HepG2 (cell line): ENCODE results near the gene THY1. TPM values are rescaled to one million over a fixed set of nuclear protein-coding genes. Genes with fewer than 3 reads are reported as not detected.

Source experiments
- ATAC-seq: fragments of 200-7000 bp; cut with Tn5 transposase; 3 replicates; pipeline ENCODE4 v1.9.1; 2020; ENCODE audit warnings: mild to moderate bottlenecking, moderate library complexity
- BruUV-seq: library from RNA; stranded (reverse); fragments of 400-500 nt; replicated peaks from 2 replicates; lab custom pipeline; 2021; lab: Mats Ljungman, UMichigan
- CTCF ChIA-PET: fragments of 300-600 bp; formaldehyde crosslinking; extraction: SDS; loops from one replicate; lab custom pipeline; 2021; ENCODE audit warnings: low total read pairs, inconsistent platforms, low intra/inter-chr PET ratio; lab: Yijun Ruan, JAX
- POLR2A ChIA-PET: fragments of 350-600 bp; sonication (Branson Sonifier 250); formaldehyde crosslinking; loops from one replicate; lab custom pipeline; 2020; ENCODE audit warnings: antibody characterized with exemption, inconsistent platforms; lab: Yijun Ruan, JAX
- DNase-seq: peaks from one replicate; pipeline ENCODE4 v3.0.0-alpha.2; 2015; ENCODE audit warnings: low spot score
- FAIRE-seq: peaks from 3 replicates; lab custom pipeline; 2011; peaks lifted over from hg19 to GRCh38; lab: Jason Lieb, UNC
- H2AFZ ChIP-seq: one replicate; pipeline ENCODE4 v1.6.1; 2011; ENCODE audit warnings: low read length, inconsistent platforms
- H3K27ac ChIP-seq: fragments of 300-600 bp; 3 replicates; pipeline ENCODE4 v1.8.0; 2011; ENCODE audit warnings: mixed run types, mild to moderate bottlenecking, mixed read lengths, low read length, inconsistent platforms; ENCODE audit not compliant: insufficient read depth; ENCODE audit errors: extremely low read length
- H3K27me3 ChIP-seq, 2 experiments: fragments of 200-600 bp in 1 of 2; 2 replicates in 1 of 2; 3 replicates in 1 of 2; pipeline versions ENCODE4 v1.6.0 to v1.8.0; 2011; ENCODE audit warnings: low read length in 2 of 2, mild to moderate bottlenecking in 2 of 2, moderate library complexity in 2 of 2, inconsistent platforms in 1 of 2; ENCODE audit not compliant: insufficient read depth in 2 of 2, control insufficient read depth in 1 of 2
- H3K36me3 ChIP-seq, 2 experiments: fragments of 200-600 bp in 1 of 2; replicated peaks in 1 of 2; 2 replicates in 1 of 2; 3 replicates in 1 of 2; pipeline versions ENCODE4 v1.5.1 to v1.8.0; 2011; ENCODE audit warnings: low read length in 2 of 2, inconsistent platforms in 1 of 2; ENCODE audit not compliant: insufficient read depth in 2 of 2, control insufficient read depth in 1 of 2
- H3K4me1 ChIP-seq: 2 replicates; pipeline ENCODE4 v1.5.1; 2012; ENCODE audit warnings: low read length, inconsistent platforms; ENCODE audit not compliant: insufficient read depth
- H3K4me2 ChIP-seq: 2 replicates; pipeline ENCODE4 v1.6.0; 2011; ENCODE audit warnings: low read depth, low read length, inconsistent platforms
- H3K4me3 ChIP-seq, 3 experiments: fragments of 200-600 bp in 1 of 3; sonication (generic), shearing (Covaris generic) in 1 of 3; replicated peaks in 1 of 3; 2 replicates each; pipeline ENCODE4 v1.5.1; 2011 to 2016; ENCODE audit warnings: low read length in 3 of 3, inconsistent platforms in 2 of 3, low read depth in 2 of 3, mild to moderate bottlenecking in 2 of 3, control low read depth in 1 of 3, mixed read lengths in 1 of 3; ENCODE audit not compliant: insufficient read depth in 1 of 3
- H3K79me2 ChIP-seq: one replicate; pipeline ENCODE4 v1.6.1; 2011; ENCODE audit warnings: low read length, inconsistent platforms; ENCODE audit not compliant: insufficient read depth
- H3K9ac ChIP-seq: 2 replicates; pipeline ENCODE4 v1.6.0; 2011; ENCODE audit warnings: mild to moderate bottlenecking, low read depth, low read length, inconsistent platforms; ENCODE audit not compliant: insufficient read depth
- H3K9me3 ChIP-seq: 2 replicates; pipeline ENCODE4 v1.5.1; 2012; ENCODE audit warnings: mild to moderate bottlenecking, low read length
- H4K20me1 ChIP-seq: 2 replicates; pipeline ENCODE4 v1.6.0; 2011; ENCODE audit warnings: inconsistent platforms, mild to moderate bottlenecking, low read length, moderate library complexity; ENCODE audit not compliant: insufficient read depth
- FLYWCH1 ChIP-seq: sonication (generic); formaldehyde crosslinking; IDR thresholded peaks from 2 replicates; pipeline ENCODE4 v1.8.1; 2023; ENCODE audit warnings: mild to moderate bottlenecking, missing genetic modification reagents
- FOXM1 ChIP-seq: sonication (generic); formaldehyde crosslinking; IDR thresholded peaks from 2 replicates; pipeline ENCODE4 v1.5.0; 2020; ENCODE audit warnings: missing genetic modification reagents
- HMGA1 ChIP-seq: sonication (generic); formaldehyde crosslinking; conservative IDR thresholded peaks from 2 replicates; pipeline ENCODE4 v1.4.0; 2020; ENCODE audit warnings: missing genetic modification reagents
- JUN ChIP-seq: sonication (generic); formaldehyde crosslinking; IDR thresholded peaks from 2 replicates; pipeline ENCODE4 v1.4.0; 2020; ENCODE audit warnings: mild to moderate bottlenecking, missing genetic modification reagents
- MTF1 ChIP-seq: sonication (generic); formaldehyde crosslinking; IDR thresholded peaks from 2 replicates; pipeline ENCODE4 v1.5.0; 2020; ENCODE audit warnings: missing genetic modification reagents
- MZF1 ChIP-seq: sonication (generic); formaldehyde crosslinking; IDR thresholded peaks from 2 replicates; pipeline ENCODE4 v1.8.1; 2023; ENCODE audit warnings: mild to moderate bottlenecking, missing genetic modification reagents, borderline replicate concordance
- NCOR1 ChIP-seq: fragments of 200-600 bp; sonication (generic); IDR thresholded peaks from 2 replicates; pipeline ENCODE4 v1.7.0; 2017; ENCODE audit warnings: antibody characterized with exemption, low read length, borderline replicate concordance
- POLR2A ChIP-seq, 2 experiments: IDR thresholded peaks; 2 replicates each; pipeline ENCODE4 v1.6.1; 2011; ENCODE audit warnings: low read depth in 2 of 2, low read length in 2 of 2, mild to moderate bottlenecking in 1 of 2, moderate library complexity in 1 of 2; ENCODE audit not compliant: insufficient read depth in 1 of 2
- RAD21 ChIP-seq: fragments of 450-650 bp; formaldehyde crosslinking; IDR thresholded peaks from 2 replicates; pipeline ENCODE4 v1.5.0; 2020; ENCODE audit warnings: mild to moderate bottlenecking
- SRSF4 ChIP-seq: fragments of 200-400 bp; formaldehyde crosslinking; IDR thresholded peaks from one replicate; pipeline ENCODE4 v1.6.1; 2018; ENCODE audit warnings: mild to moderate bottlenecking, low read depth, low read length, moderate library complexity; ENCODE audit not compliant: poor library complexity, severe bottlenecking
- ZNF740 ChIP-seq: sonication (generic); formaldehyde crosslinking; IDR thresholded peaks from 2 replicates; pipeline ENCODE4 v1.4.0; 2020; ENCODE audit warnings: missing genetic modification reagents
- ZZZ3 ChIP-seq: sonication (generic); formaldehyde crosslinking; IDR thresholded peaks from 2 replicates; pipeline ENCODE4 v1.4.0; 2020; ENCODE audit warnings: missing genetic modification reagents, mild to moderate bottlenecking, borderline replicate concordance
- WGBS: methylation state at CpG from one replicate; pipeline ENCODE4 v1.1.6; 2017; ENCODE audit warnings: low lambda C conversion rate; 5-methylcytosine and 5-hydroxymethylcytosine counted together
- in situ Hi-C: cut with HindIII; loops from 2 replicates; pipeline ENCODE4 v1.10.0; 2017; ENCODE audit warnings: low pct_unique_long_range_greater_than_20kb; ENCODE audit not compliant: extremely low pct_ligation_motif_present
- intact Hi-C: fragments of 100-400 bp; cut with micrococcal nuclease; formaldehyde crosslinking; loops from one replicate; pipeline ENCODE4 v1.10.0; 2022; ENCODE audit not compliant: unreplicated experiment
- polyA plus RNA-seq, 8 experiments: library from polyadenylated mRNA; depleted of rRNA in 3 of 8; stranded (reverse) in 7 of 8; unstranded in 1 of 8; fragments of >200 nt; fragmentation: Illumina TruSeq in 4 of 8; extraction: Trizol in 4 of 8; gene quantifications; 2 replicates each; pipeline versions ENCODE4 v1.2.1 to v1.2.3, GENCODE V29; 2011 to 2016; ENCODE audit warnings: low read depth in 4 of 8, missing spikeins in 1 of 8, mixed read lengths in 1 of 8; ENCODE audit not compliant: insufficient read depth in 1 of 8
- total RNA-seq, 5 experiments: library from RNA; depleted of rRNA; stranded (reverse); fragments of >200 nt; fragmentation: Illumina TruSeq; extraction: Trizol; gene quantifications; 2 replicates each; pipeline ENCODE4 v1.2.3, GENCODE V29; 2016; ENCODE audit warnings: low read depth in 1 of 5

Gene THY1
- total and polyA plus RNA-seq, 2 of the 13 experiments (the other 11 are each of a cell fraction or from before 2014, with no cell fraction given): not detected

- TF ChIP-seq ZZZ3 (CRISPR knock-in tag) (no peak), NCOR1 (no peak), FLYWCH1 (CRISPR knock-in tag) (no peak), MZF1 (CRISPR knock-in tag) (no peak), SRSF4 (no peak), RAD21 (CRISPR knock-in tag) (no peak), ZNF740 (CRISPR knock-in tag) (no peak)
Observed at GRCh38 chr11:119419834-119420492, 3.0 kb downstream of the THY1 start (continued).

GRCh38 chr11:119419246-119419645 lies 3.7 kb downstream of the THY1 start:
- Histone ChIP-seq H3K4me2 (no peak overlapping the region), H3K9me3 (no peaks in the 10 kb centered on the region), H3K36me3 (no peaks in the 10 kb centered on the region), H3K4me1 (peaks cover 11% of the 10 kb centered on the region; the same call in 1 of the 2 replicates), H3K27me3 (no peaks in the 10 kb centered on the region; a peak in 2 of 5 replicates), H4K20me1 (no peaks in the 10 kb centered on the region), H3K9ac (no peak overlapping the region), H3K79me2 (no peaks in the 10 kb centered on the region), H3K27ac (no peak overlapping the region), H3K4me3 (no peak overlapping the region), H2AFZ (no peak overlapping the region)
- BruUV-seq: no TSS peak
- POLR2A ChIA-PET: no interaction called here
- no peak for ATAC-seq
- in situ Hi-C loops (no loop called here), intact Hi-C loops (no loop called here)
- TF ChIP-seq HMGA1: no peak
- TF ChIP-seq POLR2A (IDR thresholded peaks at IDR 0.05; ENCODE audit: insufficient read depth in 1 of 2, low read depth in 2 of 2, low read length in 2 of 2): no peak
- TF ChIP-seq JUN: no peak
- TF ChIP-seq MTF1 (CRISPR knock-in tag): no peak
- TF ChIP-seq FOXM1 (CRISPR knock-in tag): no peak
- no peak for DNase-seq
- WGBS: 62% methylated on average over 5 of the region's 5 CpGs
- CTCF ChIA-PET: no interaction called here
- FAIRE-seq: no peak
